ENCODE measurements around the gene ADCY7.

The ADCY7 gene

DNA sequence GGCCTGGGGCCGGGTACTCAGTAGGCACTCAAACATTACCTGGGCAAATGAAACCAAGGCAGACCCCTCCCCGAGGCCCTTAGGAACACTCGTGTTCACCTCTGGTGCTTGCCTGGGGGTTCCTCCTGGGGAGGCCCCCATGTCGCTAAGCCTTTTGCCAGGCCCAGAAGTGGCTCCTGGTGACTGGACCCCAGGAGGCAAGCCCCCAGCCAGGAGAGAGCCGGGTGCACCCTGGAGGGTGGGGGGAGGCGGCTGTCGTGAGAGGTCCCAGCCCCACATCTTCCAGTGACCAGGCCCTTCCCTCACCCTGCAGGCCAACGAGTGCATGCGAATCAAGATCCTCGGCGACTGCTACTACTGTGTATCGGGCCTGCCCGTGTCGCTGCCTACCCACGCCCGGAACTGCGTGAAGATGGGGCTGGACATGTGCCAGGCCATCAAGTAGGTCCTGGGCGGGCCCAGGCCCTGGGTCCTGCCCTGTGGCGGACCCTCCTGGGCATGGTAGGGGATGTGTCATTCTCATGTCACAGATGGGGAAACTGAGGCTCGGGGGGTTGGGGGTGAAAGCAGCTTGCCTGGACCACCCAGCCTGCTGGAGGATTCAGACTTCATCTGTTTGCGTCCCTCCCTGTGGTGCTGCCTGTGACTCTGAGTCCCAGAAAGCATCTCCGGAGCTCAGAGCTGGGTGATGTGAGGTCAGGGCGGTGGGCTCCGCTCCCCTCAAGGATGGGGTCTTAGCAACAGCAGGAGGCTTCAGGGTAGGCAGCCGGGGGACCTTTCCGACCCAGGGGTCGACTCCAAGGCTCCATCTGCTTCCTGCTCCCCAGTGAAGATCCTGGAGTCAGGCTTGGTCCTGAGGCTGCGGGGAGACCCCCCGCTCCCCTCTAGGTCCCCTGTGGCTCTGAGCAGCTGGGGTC lies 32.5 kb downstream of the ADCY7 start:
- DNase-seq (ENCODE audit: low spot score), result no peak

DNA sequence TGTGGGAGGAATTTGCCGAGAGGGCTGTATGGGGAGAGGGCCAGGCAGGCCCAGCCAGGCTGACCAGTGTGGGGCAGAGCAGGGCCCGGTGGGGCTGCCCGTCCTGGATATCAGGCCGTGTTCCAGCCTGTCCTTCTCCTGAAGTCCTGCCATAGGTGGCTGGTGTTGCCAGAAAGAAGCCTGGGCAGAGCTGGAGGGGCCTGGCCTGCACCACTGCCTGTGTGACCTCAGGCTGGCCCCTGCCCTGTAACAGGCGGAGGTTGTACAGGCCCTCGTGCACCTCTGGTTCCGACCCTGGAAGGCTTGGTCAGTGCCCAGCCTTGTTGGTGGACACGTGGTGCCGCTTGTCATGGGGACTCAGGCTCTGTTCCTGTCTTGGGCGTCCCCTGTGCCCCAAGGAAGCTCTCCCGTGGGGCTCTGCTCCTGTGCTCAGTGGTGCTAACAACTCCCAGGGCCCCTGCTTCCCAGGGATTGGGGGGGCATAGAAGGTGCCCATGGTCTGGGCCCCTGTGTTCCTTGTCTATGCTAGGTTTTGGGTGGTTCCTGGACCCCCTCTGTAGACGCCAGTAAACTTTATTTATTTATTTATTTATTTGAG lies 33.3 kb downstream of the ADCY7 start:
- DNase-seq (ENCODE audit: low spot score), result no peak

- DNase-seq (ENCODE audit: low spot score), result no peak
These were observed 34.7 kb downstream of the ADCY7 start for GRCh38 chr16:50300942-50301625.

- no peak for DNase-seq (ENCODE audit: low spot score)
These were observed 35.5 kb downstream of the ADCY7 start for GRCh38 chr16:50301626-50302471.

DNA sequence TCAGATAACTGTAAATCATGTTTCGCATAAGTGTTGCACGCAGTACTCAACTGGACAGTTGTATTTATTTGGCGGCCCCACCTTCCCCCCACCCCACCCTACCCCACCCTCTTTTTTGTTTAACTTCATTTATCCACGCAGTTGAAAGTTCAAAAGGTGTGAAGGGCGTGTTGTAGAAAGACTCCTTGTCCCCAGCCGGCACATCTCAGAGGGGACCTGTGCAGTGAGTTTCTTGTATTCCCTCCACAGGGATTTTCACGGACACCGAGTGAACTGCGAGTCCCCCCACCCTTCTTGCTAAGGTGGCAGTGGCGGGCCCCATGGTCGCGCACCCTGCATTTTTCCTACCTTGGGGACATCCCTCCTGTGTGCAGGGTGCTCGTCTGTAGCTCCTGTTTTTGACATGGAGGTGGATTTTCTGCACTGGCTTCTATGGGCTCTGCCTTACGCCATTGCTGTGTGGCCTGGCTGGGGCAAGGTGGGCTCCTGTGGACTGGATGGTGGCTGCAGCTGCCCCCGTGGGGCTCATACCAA lies 36.2 kb downstream of the ADCY7 start:
- no peak for DNase-seq (ENCODE audit: low spot score)

GRCh38 chr16:50303041-50303604 lies 36.8 kb downstream of the ADCY7 start:
- DNase-seq (ENCODE audit: low spot score), result no peak

- peak; percentile 15 for DNase-seq (ENCODE audit: low spot score)
These were observed 37.5 kb downstream of the ADCY7 start for GRCh38 chr16:50303605-50304466.

- DNase-seq (ENCODE audit: low spot score), result peak; percentile 17
These were observed 38.4 kb downstream of the ADCY7 start for GRCh38 chr16:50304467-50305440.

DNA sequence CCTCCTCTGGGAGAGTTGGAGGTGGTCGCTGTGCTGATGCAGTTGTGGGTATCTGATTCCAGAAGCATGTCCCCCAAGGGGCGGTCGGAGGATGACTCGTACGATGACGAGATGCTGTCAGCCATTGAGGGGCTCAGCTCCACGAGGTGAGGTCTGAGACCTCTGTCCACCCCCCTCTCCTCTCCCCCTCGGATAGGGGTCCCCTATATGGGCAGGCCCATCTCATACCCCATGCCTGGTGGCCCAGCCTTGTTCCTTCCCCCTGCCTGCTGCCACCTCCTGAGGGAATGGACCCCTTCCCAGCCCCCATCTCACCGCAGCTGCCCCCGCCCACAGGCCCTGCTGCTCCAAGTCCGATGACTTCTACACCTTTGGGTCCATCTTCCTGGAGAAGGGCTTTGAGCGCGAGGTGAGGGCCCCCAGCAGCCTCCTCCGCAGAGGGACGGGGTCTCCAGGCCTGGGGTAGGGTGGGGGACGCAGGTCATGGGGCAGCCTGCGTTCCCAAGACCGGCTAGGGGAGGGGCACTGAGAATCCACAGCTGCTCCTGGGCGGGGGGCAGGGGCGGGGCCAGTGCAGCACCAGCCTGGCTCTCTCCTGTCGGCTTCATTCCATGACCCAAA lies 39.2 kb downstream of the ADCY7 start:
- peak; percentile 21 for DNase-seq (ENCODE audit: low spot score)

GRCh38 chr16:50306287-50306686 lies 39.9 kb downstream of the ADCY7 start:
- DNase-seq (ENCODE audit: low spot score), result no peak

GRCh38 chr16:50308237-50308965 lies 42.0 kb downstream of the ADCY7 start:
- peak; percentile 32 for DNase-seq (ENCODE audit: low spot score)

DNA sequence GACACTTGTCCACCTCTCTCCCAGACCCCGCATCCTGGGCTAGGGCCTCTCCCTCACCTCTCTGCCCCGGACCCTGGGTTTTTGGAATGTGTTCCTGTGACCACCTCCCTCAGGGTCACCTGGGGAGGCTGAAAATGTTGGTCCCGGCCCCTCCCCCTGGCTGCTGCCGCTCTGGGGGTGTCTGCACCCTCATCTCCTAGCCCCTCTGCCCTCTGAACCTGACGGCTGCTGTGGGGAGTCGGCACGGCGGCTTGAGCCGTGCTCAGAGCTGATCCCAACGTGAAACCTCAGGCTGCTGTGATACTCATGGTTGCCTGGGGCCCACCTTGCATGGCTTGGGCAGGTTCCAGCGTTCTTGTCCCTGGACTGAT lies 42.8 kb downstream of the ADCY7 start:
- no peak for DNase-seq (ENCODE audit: low spot score)

- peak; percentile 29 for DNase-seq (ENCODE audit: low spot score)
These were observed 43.4 kb downstream of the ADCY7 start for GRCh38 chr16:50309527-50310307.

GRCh38 chr16:50310308-50311133 lies 44.2 kb downstream of the ADCY7 start:
- DNase-seq (ENCODE audit: low spot score), result peak; percentile 34

GRCh38 chr16:50311134-50311528 lies 44.8 kb downstream of the ADCY7 start:
- DNase-seq (ENCODE audit: low spot score), result peak; percentile 23

DNA sequence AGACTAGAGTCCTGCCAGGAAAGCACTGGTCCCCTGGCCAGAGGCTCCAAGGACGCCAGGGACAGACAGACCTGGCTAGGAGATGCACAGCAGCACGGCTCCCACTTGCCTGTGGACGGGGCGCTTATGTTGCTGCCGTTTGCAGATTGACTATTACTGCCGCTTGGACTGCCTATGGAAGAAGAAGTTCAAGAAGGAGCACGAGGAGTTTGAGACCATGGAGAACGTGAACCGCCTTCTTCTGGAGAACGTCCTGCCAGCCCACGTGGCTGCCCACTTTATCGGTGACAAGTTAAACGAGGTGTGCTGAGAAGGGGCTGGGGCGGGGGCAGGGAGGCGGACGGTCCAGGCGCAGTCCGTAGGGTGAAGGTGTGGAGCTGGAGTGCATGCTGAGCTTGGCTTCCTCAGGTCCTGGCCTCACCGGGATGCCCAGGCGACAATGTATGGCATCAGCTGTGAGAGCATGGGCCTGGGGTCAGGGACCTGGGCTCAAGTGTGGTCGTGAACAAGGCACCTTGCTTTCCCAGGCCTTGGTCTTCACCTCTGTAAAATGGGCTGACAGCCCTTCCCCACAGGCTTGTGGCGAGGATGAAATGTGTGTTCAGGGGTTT lies 45.6 kb downstream of the ADCY7 start:
- DNase-seq (ENCODE audit: low spot score), result peak; percentile 22
